Smooth muscle cell (in vitro differentiated cells): ENCODE results near the gene METTL2A. TPM values are rescaled to one million over a fixed set of nuclear protein-coding genes. Genes with fewer than 3 reads are reported as not detected.
"Not testable (repeated sequence)": the region's sequence is repeated elsewhere in the genome, so short reads cannot be mapped to it uniquely, and the experiment has no call there.

ENCODE experiments used
- DNase-seq: peaks from one replicate; lab custom pipeline; 2025; ENCODE audit not compliant: unreplicated experiment; lab: John Stamatoyannopoulos, UW
- H2AFZ ChIP-seq: fragments of 200-600 bp; sonication (generic); 2 replicates; pipeline ENCODE4 v1.6.0; 2016; ENCODE audit warnings: antibody characterized with exemption, low read depth, mild to moderate bottlenecking
- H3F3A ChIP-seq: fragments of 200-600 bp; sonication (generic); 2 replicates; pipeline ENCODE4 v1.6.0; 2017; ENCODE audit warnings: antibody characterized with exemption, low read depth
- H3K27ac ChIP-seq: fragments of 200-600 bp; sonication (generic); 2 replicates; pipeline ENCODE4 v1.5.1; 2016; ENCODE audit warnings: low read depth, mild to moderate bottlenecking
- H3K27me3 ChIP-seq: fragments of 200-600 bp; sonication (generic); 2 replicates; pipeline ENCODE4 v1.6.1; 2016; ENCODE audit warnings: low read depth, mild to moderate bottlenecking
- H3K36me3 ChIP-seq: fragments of 200-600 bp; sonication (generic); 2 replicates; pipeline ENCODE4 v1.5.1; 2016; ENCODE audit warnings: low read depth
- H3K4me1 ChIP-seq: fragments of 200-600 bp; sonication (generic); 2 replicates; pipeline ENCODE4 v1.5.1; 2016; ENCODE audit warnings: low read depth
- H3K4me2 ChIP-seq: fragments of 200-600 bp; sonication (generic); 2 replicates; pipeline ENCODE4 v1.6.0; 2016; ENCODE audit warnings: mild to moderate bottlenecking
- H3K4me3 ChIP-seq: fragments of 200-600 bp; sonication (generic); 2 replicates; pipeline ENCODE4 v1.5.1; 2016; ENCODE audit warnings: mild to moderate bottlenecking
- H3K79me2 ChIP-seq: fragments of 200-600 bp; sonication (generic); 2 replicates; pipeline ENCODE4 v1.6.0; 2016; ENCODE audit warnings: low read depth, mild to moderate bottlenecking
- H3K9ac ChIP-seq: fragments of 200-600 bp; sonication (generic); 2 replicates; pipeline ENCODE4 v1.6.0; 2016; ENCODE audit warnings: low read depth
- H3K9me3 ChIP-seq: fragments of 200-600 bp; sonication (generic); replicated peaks from 2 replicates; pipeline ENCODE4 v1.5.1; 2016; ENCODE audit warnings: low read depth
- H4K20me1 ChIP-seq: fragments of 200-600 bp; sonication (generic); 2 replicates; pipeline ENCODE4 v1.6.0; 2016; ENCODE audit warnings: low read depth
- WGBS: methylation state at CpG from one replicate; pipeline ENCODE4 v1.1.7; 2016; ENCODE audit warnings: low lambda C conversion rate; 5-methylcytosine and 5-hydroxymethylcytosine counted together
- polyA plus RNA-seq: library from polyadenylated mRNA; unstranded; fragments of >200 nt; fragmentation: Nextera tagmentation; extraction: Ambion mirVana; gene quantifications from 2 replicates; pipeline ENCODE4 v1.2.1, GENCODE V29; 2016
- small RNA-seq: library from RNA; depleted of rRNA; stranded (forward); fragments of <200 nt; gene quantifications from one replicate; pipeline ENCODE3, GENCODE V24; 2014
- total RNA-seq: library from RNA; depleted of rRNA; stranded (reverse); fragments of >200 nt; gene quantifications from 2 replicates; pipeline ENCODE4 v1.2.3, GENCODE V29; 2014

Gene METTL2A
- total and polyA plus RNA-seq, 2 experiments from 2014 or later: 13.6 to 13.7 TPM

DNA sequence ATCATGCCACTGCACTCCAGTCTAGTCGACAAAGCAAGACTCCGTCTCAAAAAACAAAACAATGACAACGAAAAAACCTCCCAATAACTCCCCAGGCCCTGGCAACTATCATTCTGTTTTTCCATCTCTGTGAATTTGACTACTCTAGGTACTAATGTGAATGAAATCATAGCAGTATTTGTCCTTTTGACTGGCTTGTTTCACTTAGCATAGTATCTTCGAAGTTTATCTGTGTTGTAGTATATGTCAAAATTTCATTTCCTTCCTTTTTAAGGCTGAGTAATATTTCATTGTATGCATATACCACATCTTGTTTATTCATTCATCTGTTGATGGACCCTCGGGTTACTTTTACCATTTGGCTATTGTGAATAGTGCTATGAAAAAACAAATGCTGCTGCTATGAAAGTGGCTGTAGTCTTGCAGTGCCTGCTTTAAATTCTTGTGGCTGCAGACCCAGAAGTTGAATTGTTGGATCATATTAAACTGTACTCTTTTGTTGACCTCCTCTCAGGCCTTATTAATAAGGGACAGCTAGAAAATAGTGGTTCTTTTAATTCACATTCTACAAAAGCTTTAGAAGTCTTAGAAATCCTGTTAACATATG lies 69.5 kb downstream of the METTL2A start:
- H3K36me3 ChIP-seq, H3K9ac ChIP-seq, H3K27me3 ChIP-seq, H3K27ac ChIP-seq, H3K4me2 ChIP-seq, H3K4me3 ChIP-seq, H3K9me3 ChIP-seq, H3F3A ChIP-seq, H2AFZ ChIP-seq, DNase-seq, H3K4me1 ChIP-seq: not testable (repeated sequence)
- 94% methylated on average over 5 of the region's 5 CpGs for WGBS
- Histone ChIP-seq H4K20me1 (peaks cover 95% of the 10 kb centered on the region), H3K79me2 (peaks cover 97% of the 10 kb centered on the region)

DNA sequence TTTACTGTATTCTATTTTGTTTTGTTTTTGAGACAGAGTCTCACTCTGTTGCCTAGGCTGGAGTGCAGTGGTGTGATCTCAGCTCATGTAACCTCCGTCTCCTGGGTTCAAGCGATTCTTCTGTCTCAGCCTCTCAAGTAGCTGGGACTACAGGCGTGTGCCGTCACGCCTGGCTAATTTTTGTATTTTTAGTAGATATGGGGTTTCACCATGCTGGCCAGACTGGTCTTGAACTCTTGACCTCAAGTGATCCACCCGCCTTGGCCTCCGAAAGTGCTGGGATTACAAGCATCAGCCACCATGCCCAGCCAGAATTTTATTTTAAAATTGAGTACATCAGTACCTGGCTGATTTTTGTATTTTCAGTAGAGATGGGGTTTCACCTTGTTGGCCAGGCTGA lies 70.4 kb downstream of the METTL2A start:
- not testable (repeated sequence) for H3K27me3 ChIP-seq, DNase-seq, H3K4me2 ChIP-seq, H3K36me3 ChIP-seq, H3K4me3 ChIP-seq, H3K27ac ChIP-seq, H3K9me3 ChIP-seq, H3K9ac ChIP-seq, H3F3A ChIP-seq, H2AFZ ChIP-seq, H3K4me1 ChIP-seq
- WGBS: 97% methylated on average over 7 of the region's 7 CpGs
- Histone ChIP-seq H3K79me2 (peaks cover 98% of the 10 kb centered on the region), H4K20me1 (peaks cover 97% of the 10 kb centered on the region)

DNA sequence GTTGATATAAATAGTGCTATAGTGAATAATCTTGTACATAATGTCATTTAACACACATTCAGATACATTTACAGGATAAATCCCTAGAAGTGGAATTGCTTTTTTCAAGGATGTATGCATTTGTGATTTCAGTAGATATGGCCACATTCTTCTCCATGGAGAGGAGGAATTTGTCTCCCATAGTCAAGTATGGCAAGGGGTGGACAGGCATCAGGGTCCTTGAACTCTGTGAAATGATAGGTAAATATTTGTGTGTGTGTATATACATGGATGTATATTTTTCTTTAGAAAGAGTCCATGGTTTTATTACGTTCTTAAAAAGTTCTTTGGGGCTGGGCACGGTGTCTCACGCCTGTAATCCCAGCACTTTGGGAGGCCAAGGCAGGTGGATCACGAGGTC lies 72.6 kb downstream of the METTL2A start:
- WGBS: 98% methylated on average over 4 of the region's 4 CpGs
- H3K4me2 ChIP-seq: not testable (repeated sequence)

DNA sequence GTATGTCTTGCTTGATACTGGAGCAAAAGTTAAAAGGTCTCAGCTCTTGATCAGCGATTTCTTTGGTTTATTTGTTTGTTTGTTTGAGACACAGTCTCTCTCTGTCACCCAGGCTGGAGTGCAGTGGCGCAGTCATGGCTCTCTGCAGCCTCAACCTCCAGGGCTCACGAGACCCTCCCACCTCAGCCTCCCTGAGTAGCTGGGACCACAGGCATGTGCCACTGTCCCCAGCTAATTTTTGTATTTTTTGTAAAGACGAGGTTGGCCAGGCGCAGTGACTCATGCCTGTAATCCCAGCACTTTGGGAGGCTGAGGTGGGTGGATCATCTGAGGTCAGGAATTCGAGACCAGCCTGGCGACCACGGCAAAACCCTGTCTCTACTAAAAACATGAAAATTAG lies 75.1 kb downstream of the METTL2A start:
- not testable (repeated sequence) for H3K4me3 ChIP-seq, H3K9me3 ChIP-seq, DNase-seq, H3K4me1 ChIP-seq, H3K36me3 ChIP-seq, H3K9ac ChIP-seq, H3K27me3 ChIP-seq, H2AFZ ChIP-seq, H3K4me2 ChIP-seq, H3F3A ChIP-seq
- H3K27ac ChIP-seq: peak overlapping the region; percentile 33
- peaks cover 89% of the 10 kb centered on the region for H4K20me1 ChIP-seq
- 49% methylated on average over 8 of the region's 8 CpGs for WGBS
- peaks cover 94% of the 10 kb centered on the region for H3K79me2 ChIP-seq

More for the DNA sequence above, 72.6 kb downstream of the METTL2A start:
- not testable (repeated sequence) for H3K4me3 ChIP-seq, DNase-seq, H3F3A ChIP-seq, H3K27ac ChIP-seq, H3K4me1 ChIP-seq, H3K27me3 ChIP-seq, H3K36me3 ChIP-seq, H3K9ac ChIP-seq, H2AFZ ChIP-seq, H3K9me3 ChIP-seq
- Histone ChIP-seq H4K20me1 (peaks cover 94% of the 10 kb centered on the region), H3K79me2 (peaks cover 96% of the 10 kb centered on the region)

Small RNAs within 50 kb of the gene (small RNA-seq; reads per million reads assigned to genes)
- not detected for gene RNU7-52P

Other genes starting within 250 kb of the METTL2A start
- not detected in 2 replicates for gene EFCAB3, start 43.3 kb upstream of the METTL2A start, total RNA-seq
- not detected in 2 replicates for gene EFCAB3, start 43.3 kb upstream of the METTL2A start, polyA plus RNA-seq
- gene TLK2, start 54.9 kb downstream of the METTL2A start, total RNA-seq: 29.2 and 31.4 TPM in 2 replicates
- gene TLK2, start 54.9 kb downstream of the METTL2A start, polyA plus RNA-seq: 15.9 and 18.2 TPM in 2 replicates
- 177 and 215 TPM in 2 replicates for gene MRC2, start 203.8 kb downstream of the METTL2A start, total RNA-seq
- gene MRC2, start 203.8 kb downstream of the METTL2A start, polyA plus RNA-seq: 333 and 489 TPM in 2 replicates